T-cell (primary cell): ENCODE data around the gene MYO10. TPM values are rescaled to one million over a fixed set of nuclear protein-coding genes. Genes with fewer than 3 reads are reported as not detected.

Experiments used
- ATAC-seq, 4 experiments: fragments of 200-7000 bp in 3 of 4; fragments of 150-1000 bp in 1 of 4; cut with Tn5 transposase; replicated peaks in 1 of 4; 1 replicate in 3 of 4; 2 replicates in 1 of 4; pipeline ENCODE4 v1.10.0; 2021; ENCODE audit warnings: moderate library complexity in 3 of 4, mild to moderate bottlenecking in 2 of 4, moderate number of reproducible peaks in 1 of 4
- CTCF ChIA-PET, 2 donors: fragments of 300-600 bp; sonication (Branson Sonifier 250); formaldehyde crosslinking; loops; one replicate each; lab custom pipeline; 2022; ENCODE audit warnings: antibody characterized with exemption in 2 of 2; lab: Charles Lee
- POLR2A ChIA-PET, 2 donors: fragments of 300-600 bp; sonication (Branson Sonifier 250); formaldehyde crosslinking; loops; one replicate each; lab custom pipeline; 2022; ENCODE audit warnings: antibody characterized with exemption in 2 of 2; lab: Charles Lee
- DNase-seq, 35 experiments: peaks; one replicate each; pipeline versions ENCODE4 v3.0.0 to v3.0.0-alpha.2; 2013 to 2023
- H3K27ac ChIP-seq: one replicate; pipeline ENCODE4 v1.5.1; 2013; ENCODE audit warnings: low read length
- H3K27me3 ChIP-seq, 2 experiments: replicated peaks in 1 of 2; 1 replicate in 1 of 2; 2 replicates in 1 of 2; pipeline versions ENCODE4 v1.6.1 to v1.7.0; 2013; ENCODE audit warnings: low read length in 1 of 2, mixed read lengths in 1 of 2; ENCODE audit not compliant: control insufficient read depth in 2 of 2, insufficient read depth in 2 of 2; ENCODE audit errors: extremely low read depth in 1 of 2
- H3K36me3 ChIP-seq, 2 donors: 1 replicate in 1 of 2; 2 replicates in 1 of 2; pipeline versions ENCODE4 v1.6.1 to v1.7.0; 2013; ENCODE audit warnings: low read length in 1 of 2; ENCODE audit not compliant: control insufficient read depth in 2 of 2, insufficient read depth in 1 of 2; ENCODE audit errors: extremely low read depth in 1 of 2
- H3K4me1 ChIP-seq, 2 experiments: 1 replicate in 1 of 2; 2 replicates in 1 of 2; pipeline versions ENCODE4 v1.6.1 to v1.7.0; 2013; ENCODE audit warnings: low read length in 2 of 2, mixed read lengths in 1 of 2; ENCODE audit not compliant: insufficient read depth in 2 of 2, control insufficient read depth in 1 of 2; ENCODE audit errors: extremely low read depth in 1 of 2
- H3K4me3 ChIP-seq, 2 donors: 1 replicate in 1 of 2; 2 replicates in 1 of 2; pipeline versions ENCODE4 v1.5.1 to v1.7.0; 2013; ENCODE audit warnings: mild to moderate bottlenecking in 2 of 2, low read length in 1 of 2, moderate library complexity in 1 of 2; ENCODE audit not compliant: control insufficient read depth in 1 of 2; ENCODE audit errors: extremely low read depth in 1 of 2
- H3K9me3 ChIP-seq: 2 replicates; pipeline ENCODE4 v1.7.0; 2013
- H3K27ac Mint-ChIP-seq, 2 donors: one replicate each; pipeline ENCODE4 v1.8.0; 2020 to 2021; ENCODE audit warnings: mild to moderate bottlenecking in 2 of 2, mixed read lengths in 2 of 2
- H3K27me3 Mint-ChIP-seq, 2 donors: one replicate each; pipeline ENCODE4 v1.8.0; 2021 to 2022; ENCODE audit warnings: mixed read lengths in 2 of 2
- H3K36me3 Mint-ChIP-seq: one replicate; pipeline ENCODE4 v1.8.0; 2021; ENCODE audit warnings: mixed read lengths
- H3K4me1 Mint-ChIP-seq, 3 donors: one replicate each; pipeline ENCODE4 v1.8.0; 2020 to 2022; ENCODE audit warnings: mixed read lengths in 3 of 3, mild to moderate bottlenecking in 1 of 3
- H3K4me3 Mint-ChIP-seq, 3 donors: one replicate each; pipeline ENCODE4 v1.8.0; 2020 to 2022; ENCODE audit warnings: mild to moderate bottlenecking in 3 of 3, mixed read lengths in 3 of 3, moderate library complexity in 3 of 3
- H3K9me3 Mint-ChIP-seq, 3 donors: one replicate each; pipeline ENCODE4 v1.8.0; 2020 to 2022; ENCODE audit warnings: mixed read lengths in 3 of 3
- WGBS: methylation state at CpG from one replicate; pipeline ENCODE4 v1.1.5; 2013; ENCODE audit warnings: missing lambda C conversion rate; ENCODE audit not compliant: insufficient coverage; 5-methylcytosine and 5-hydroxymethylcytosine counted together
- total RNA-seq, 35 experiments: library from RNA in 6 of 35; stranded (reverse) in 6 of 35; fragments of 120-200 nt in 1 of 35; gene quantifications; one replicate each; pipeline versions ENCODE4 v1.2.1 to v1.2.4 and lab custom pipeline; 2013 to 2026

MYO10 gene
- total RNA-seq, 5 donors from 2014 or later (not counting 1 experiment from before 2014, with no cell fraction given) = 0.20 to 0.47 (median 0.23) TPM; not detected in 2

- Mint-ChIP-seq H3K27ac (no peak overlapping the region), H3K27me3 (peaks cover 12 to 25% of the 10 kb centered on the region in 2 donors), H3K36me3 (no peaks in the 10 kb centered on the region), H3K9me3 (no peaks in the 10 kb centered on the region), H3K4me3 (peak overlapping the region in 1 of 3 donors; percentile 0), H3K4me1 (peaks cover 0 to 4% (median 4%) of the 10 kb centered on the region in 3 donors)
- DNase-seq = no peak
- H3K4me3 ChIP-seq = peak overlapping the region in 1 of 2 donors; percentile 44
- H3K4me1 ChIP-seq = no peaks in the 10 kb centered on the region
- H3K27ac ChIP-seq = no peak overlapping the region
- no peaks in the 10 kb centered on the region for H3K9me3 ChIP-seq
- POLR2A ChIA-PET = no interaction called here
- H3K36me3 ChIP-seq = no peaks in the 10 kb centered on the region
- 33% methylated on average over 4 of the region's 14 CpGs for WGBS
- ATAC-seq = no peak
- peaks cover 0 to 13% of the 10 kb centered on the region in 2 experiments for H3K27me3 ChIP-seq
- CTCF ChIA-PET = no interaction called here
Observed at GRCh38 chr5:16713386-16713928, 222.6 kb downstream of the MYO10 start.

- Histone ChIP-seq H3K9me3 (no peaks in the 10 kb centered on the region), H3K4me1 (no peaks in the 10 kb centered on the region), H3K4me3 (no peak overlapping the region), H3K27me3 (peaks cover 0 to 13% of the 10 kb centered on the region in 2 experiments), H3K36me3 (no peaks in the 10 kb centered on the region), H3K27ac (no peak overlapping the region)
- no peak overlapping the region for H3K4me3 Mint-ChIP-seq
- H3K27ac Mint-ChIP-seq = no peak overlapping the region
- POLR2A ChIA-PET = no interaction called here
- no peaks in the 10 kb centered on the region for H3K9me3 Mint-ChIP-seq
- H3K36me3 Mint-ChIP-seq = no peaks in the 10 kb centered on the region
- WGBS = no CpG with 5 or more reads among the region's 2 CpGs
- H3K27me3 Mint-ChIP-seq = peaks cover 12 to 25% of the 10 kb centered on the region in 2 donors
- ATAC-seq (no peak), DNase-seq (no peak)
- CTCF ChIA-PET = no interaction called here
- peaks cover 0 to 4% (median 4%) of the 10 kb centered on the region in 3 donors for H3K4me1 Mint-ChIP-seq
Observed at GRCh38 chr5:16712620-16713019, 223.5 kb downstream of the MYO10 start.

GRCh38 chr5:16712178-16712577 is 223.9 kb downstream of the MYO10 start:
- no peak overlapping the region for H3K4me3 Mint-ChIP-seq
- H3K27me3 ChIP-seq = peaks cover 0 to 13% of the 10 kb centered on the region in 2 experiments
- ChIA-PET POLR2A (no interaction called here), CTCF (no interaction called here)
- DNase-seq (no peak), ATAC-seq (no peak)
- peaks cover 12 to 25% of the 10 kb centered on the region in 2 donors for H3K27me3 Mint-ChIP-seq
- H3K36me3 ChIP-seq = no peaks in the 10 kb centered on the region
- WGBS = no CpG with 5 or more reads among the region's 1 CpG
- peaks cover 0 to 4% (median 4%) of the 10 kb centered on the region in 3 donors for H3K4me1 Mint-ChIP-seq
- H3K36me3 Mint-ChIP-seq = no peaks in the 10 kb centered on the region
- H3K27ac ChIP-seq = no peak overlapping the region
- H3K4me1 ChIP-seq = no peaks in the 10 kb centered on the region
- H3K4me3 ChIP-seq = no peak overlapping the region
- H3K9me3 Mint-ChIP-seq = no peaks in the 10 kb centered on the region
- H3K27ac Mint-ChIP-seq = no peak overlapping the region
- H3K9me3 ChIP-seq = no peaks in the 10 kb centered on the region

GRCh38 chr5:16709691-16710433 is 226.2 kb downstream of the MYO10 start:
- no peak for DNase-seq
- Histone ChIP-seq H3K4me1 (no peaks in the 10 kb centered on the region), H3K36me3 (no peaks in the 10 kb centered on the region), H3K9me3 (no peaks in the 10 kb centered on the region), H3K27me3 (peaks cover 0 to 13% of the 10 kb centered on the region in 2 experiments), H3K27ac (no peak overlapping the region), H3K4me3 (no peak overlapping the region)
- H3K4me3 Mint-ChIP-seq = no peak overlapping the region
- ChIA-PET POLR2A (no interaction called here), CTCF (no interaction called here)
- H3K4me1 Mint-ChIP-seq = peaks cover 0 to 4% (median 4%) of the 10 kb centered on the region in 3 donors
- H3K9me3 Mint-ChIP-seq = no peaks in the 10 kb centered on the region
- H3K27ac Mint-ChIP-seq = no peak overlapping the region
- no peaks in the 10 kb centered on the region for H3K36me3 Mint-ChIP-seq
- 79% methylated on average over 2 of the region's 8 CpGs for WGBS
- ATAC-seq = no peak
- H3K27me3 Mint-ChIP-seq = peaks cover 15 to 26% of the 10 kb centered on the region in 2 donors

- WGBS = 83% methylated on average over 3 of the region's 3 CpGs
- no peak overlapping the region for H3K27ac Mint-ChIP-seq
Observed at GRCh38 chr5:16707869-16708192, 228.3 kb downstream of the MYO10 start.

GRCh38 chr5:16707168-16707868 is 228.8 kb downstream of the MYO10 start:
- Histone ChIP-seq H3K27ac (no peak overlapping the region), H3K4me1 (no peaks in the 10 kb centered on the region), H3K36me3 (no peaks in the 10 kb centered on the region), H3K9me3 (no peaks in the 10 kb centered on the region), H3K4me3 (no peak overlapping the region), H3K27me3 (peaks cover 0 to 8% of the 10 kb centered on the region in 2 experiments)
- Mint-ChIP-seq H3K4me3 (no peak overlapping the region), H3K36me3 (no peaks in the 10 kb centered on the region), H3K4me1 (no peaks in the 10 kb centered on the region), H3K27me3 (peaks cover 15 to 16% of the 10 kb centered on the region in 2 donors), H3K27ac (no peak overlapping the region), H3K9me3 (no peaks in the 10 kb centered on the region)
- 100% methylated on average over 1 of the region's 9 CpGs for WGBS
- POLR2A ChIA-PET = no interaction called here
- ATAC-seq (no peak), DNase-seq (no peak)
- CTCF ChIA-PET = interaction anchor here in 1 of 2 donors (0.9 kb wide), 1 partner anchor 34 kb away, joined by 3 read pairs; no protein-coding TSS in a partner anchor

More at GRCh38 chr5:16707869-16708192, 228.3 kb downstream of the MYO10 start:
- Histone ChIP-seq H3K36me3 (no peaks in the 10 kb centered on the region), H3K4me3 (no peak overlapping the region), H3K27ac (no peak overlapping the region), H3K9me3 (no peaks in the 10 kb centered on the region), H3K27me3 (peaks cover 0 to 8% of the 10 kb centered on the region in 2 experiments), H3K4me1 (no peaks in the 10 kb centered on the region)
- H3K4me3 Mint-ChIP-seq = no peak overlapping the region
- ATAC-seq (no peak), DNase-seq (no peak)
- CTCF ChIA-PET = interaction anchor here in 1 of 2 donors (0.9 kb wide), 1 partner anchor 35 kb away, joined by 3 read pairs; no protein-coding TSS in a partner anchor
- H3K36me3 Mint-ChIP-seq = no peaks in the 10 kb centered on the region
- POLR2A ChIA-PET = no interaction called here
- H3K27me3 Mint-ChIP-seq = peaks cover 15 to 17% of the 10 kb centered on the region in 2 donors
- H3K4me1 Mint-ChIP-seq = no peaks in the 10 kb centered on the region
- H3K9me3 Mint-ChIP-seq = no peaks in the 10 kb centered on the region
